HG03064 (cell line): ENCODE results near the gene TAF13.
A peak's percentile ranks its signal among the peaks of the same experiment; 100 is the strongest.
"Not testable (repeated sequence)": the region's sequence is repeated elsewhere in the genome, so short reads cannot be mapped to it uniquely, and the experiment has no call there.

Source experiments
- ATAC-seq: cut with Tn5 transposase; IDR thresholded peaks from one replicate; pipeline ENCODE4 v1.9.1; 2021; ENCODE audit warnings: low read depth; ENCODE audit not compliant: unreplicated experiment

The TAF13 gene

GRCh38 chr1:109094377-109094803 is 18.6 kb upstream of the TAF13 start:
- no peak for ATAC-seq

- ATAC-seq, result no peak
These were observed 16.0 kb upstream of the TAF13 start for GRCh38 chr1:109091839-109092193.

DNA sequence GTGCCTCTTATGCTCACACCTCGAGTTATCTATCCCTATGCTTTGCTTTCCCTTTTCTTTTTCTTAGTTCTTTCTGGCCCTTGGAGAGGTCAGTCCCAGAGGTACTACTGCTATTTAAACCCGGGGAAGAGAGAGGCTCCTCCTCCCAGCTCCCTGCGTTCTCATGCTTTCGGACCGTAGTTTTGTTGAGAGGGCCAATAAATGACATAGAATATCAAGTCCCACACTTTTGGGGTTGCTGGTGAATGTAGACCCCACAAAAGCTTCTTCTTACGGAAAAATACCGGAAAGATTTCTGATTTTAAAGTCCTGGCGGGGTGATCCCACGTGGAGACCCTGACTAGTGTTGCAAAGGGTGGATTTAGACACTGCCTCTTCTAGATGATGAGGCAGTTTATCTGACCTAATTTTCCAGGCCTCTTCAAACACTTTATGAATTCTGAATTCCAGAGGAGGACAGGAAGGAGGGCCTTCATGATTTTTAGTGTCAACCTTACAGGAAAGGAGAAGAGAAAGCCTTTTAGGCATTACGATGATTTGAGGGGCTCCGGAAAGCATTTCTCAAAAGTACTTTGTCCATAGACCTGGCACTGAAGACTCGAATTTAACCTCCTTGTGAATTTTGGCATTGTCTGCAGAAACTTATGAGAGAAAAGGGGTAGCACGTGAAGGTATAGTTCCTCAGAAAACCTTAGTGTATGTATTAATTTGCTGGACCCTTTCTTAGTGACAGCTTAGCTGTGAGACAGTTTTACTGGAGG is 15.5 kb upstream of the TAF13 start:
- ATAC-seq, result peak; percentile 41

GRCh38 chr1:109090196-109091077 is 14.6 kb upstream of the TAF13 start, which contains the start of gene TMEM167B:
TSS of gene TMEM167B (plus strand) at chr1:109090764. CDS start at chr1:109090873, 109 bp downstream.
- peak; percentile 83 for ATAC-seq

DNA sequence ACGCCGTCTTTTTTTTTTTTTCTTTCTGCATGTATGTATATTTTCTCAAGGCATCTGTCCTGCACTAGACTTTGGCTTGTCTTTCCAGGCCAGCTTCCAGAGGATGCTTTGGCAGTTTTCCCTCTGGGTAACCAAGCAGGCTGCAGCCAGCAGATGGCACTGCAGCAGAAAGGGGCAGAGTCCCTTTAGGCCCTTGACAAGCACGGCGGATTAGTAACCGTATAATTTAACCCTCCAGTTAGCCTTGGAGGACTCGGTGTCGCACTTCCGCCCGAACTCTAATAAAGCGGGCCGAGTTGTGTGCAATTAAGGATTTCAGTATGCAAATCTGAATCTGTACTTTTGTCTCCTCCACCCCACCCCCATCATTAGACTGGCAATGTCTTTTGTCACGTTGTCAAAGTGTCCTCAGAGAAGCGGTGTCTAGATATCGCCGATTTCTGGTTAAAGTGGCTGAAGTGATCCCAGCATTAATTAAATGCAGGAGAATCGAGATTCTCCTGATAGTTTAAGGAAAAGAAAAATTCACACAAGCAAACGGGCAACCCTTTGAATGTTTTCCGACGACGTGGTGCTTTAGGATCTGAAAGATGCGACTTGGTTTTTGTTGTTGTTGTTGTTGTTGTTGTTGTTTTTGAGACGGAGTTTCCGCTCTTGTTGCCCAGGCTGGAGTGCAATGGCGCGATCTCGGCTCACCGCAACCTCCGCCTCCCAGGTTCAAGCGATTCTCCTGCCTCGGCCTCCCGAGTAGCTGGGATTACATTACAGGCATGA is 13.6 kb upstream of the TAF13 start:
- ATAC-seq, result no peak

DNA sequence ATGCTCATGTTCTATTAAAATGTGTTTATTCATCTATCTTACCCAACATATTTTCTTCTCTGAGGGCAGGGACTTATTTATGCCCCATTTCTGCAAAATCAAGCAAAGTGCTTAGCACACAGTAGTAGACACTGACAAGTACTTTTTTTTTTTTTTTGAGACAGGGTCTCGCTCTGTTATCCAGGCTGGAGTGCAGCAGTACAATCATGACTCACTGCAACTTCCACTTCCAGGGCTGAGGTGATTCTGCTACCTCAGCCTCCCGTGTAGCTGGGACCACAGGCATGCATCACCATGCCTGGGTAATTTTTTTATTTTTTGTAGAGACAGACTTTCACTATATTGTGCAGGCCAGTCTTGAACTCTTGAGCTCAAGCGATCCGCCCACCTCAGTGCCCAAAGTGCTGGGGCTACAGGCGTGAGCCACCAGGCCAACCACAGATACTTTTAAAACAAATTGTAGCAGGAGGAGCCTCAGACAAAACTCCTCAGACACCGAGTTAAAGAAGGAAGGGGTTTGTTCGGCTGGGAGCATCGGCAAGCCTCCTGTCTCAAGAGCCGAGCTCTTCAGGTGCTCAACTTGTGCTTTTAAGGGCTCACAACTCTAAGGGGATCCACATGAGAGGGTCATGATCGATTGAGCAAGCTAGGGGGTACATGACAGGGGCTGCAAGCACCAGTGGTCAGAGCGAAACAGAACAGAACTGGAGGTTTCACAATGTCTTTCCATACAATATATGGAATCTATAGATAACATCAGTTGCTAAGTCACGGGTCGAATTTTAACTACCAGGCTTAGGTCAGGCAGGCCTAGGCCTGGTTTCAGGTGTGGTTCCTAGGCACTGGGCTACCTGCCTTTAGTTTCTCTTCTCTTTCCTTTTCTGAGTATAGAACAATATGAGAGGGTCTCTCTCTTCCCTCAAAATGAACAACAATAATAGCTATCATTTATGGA is 9.0 kb upstream of the TAF13 start:
- no peak for ATAC-seq

DNA sequence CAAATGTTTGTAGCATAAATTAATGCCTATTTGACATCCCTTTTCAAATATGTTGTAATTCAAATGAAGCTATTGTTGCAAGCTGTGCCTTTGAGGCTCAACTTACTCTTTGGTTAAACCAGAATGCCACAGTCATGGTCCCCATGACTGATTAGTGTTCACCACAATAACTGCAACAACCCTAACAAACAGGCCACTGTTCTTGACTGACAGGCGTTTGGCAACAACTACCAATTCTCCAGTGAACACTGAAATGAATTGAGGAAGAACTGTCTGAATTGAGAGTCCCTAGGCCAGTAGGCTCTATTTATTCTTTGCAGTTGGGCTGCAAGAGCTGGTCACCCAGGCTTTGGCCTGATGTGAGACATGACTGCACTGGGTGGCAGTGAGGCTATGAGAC is 8.1 kb upstream of the TAF13 start:
- ATAC-seq, result no peak

GRCh38 chr1:109083501-109083900 is 7.7 kb upstream of the TAF13 start:
- no peak for ATAC-seq

GRCh38 chr1:109080441-109081082 is 4.8 kb upstream of the TAF13 start:
- ATAC-seq, result no peak

DNA sequence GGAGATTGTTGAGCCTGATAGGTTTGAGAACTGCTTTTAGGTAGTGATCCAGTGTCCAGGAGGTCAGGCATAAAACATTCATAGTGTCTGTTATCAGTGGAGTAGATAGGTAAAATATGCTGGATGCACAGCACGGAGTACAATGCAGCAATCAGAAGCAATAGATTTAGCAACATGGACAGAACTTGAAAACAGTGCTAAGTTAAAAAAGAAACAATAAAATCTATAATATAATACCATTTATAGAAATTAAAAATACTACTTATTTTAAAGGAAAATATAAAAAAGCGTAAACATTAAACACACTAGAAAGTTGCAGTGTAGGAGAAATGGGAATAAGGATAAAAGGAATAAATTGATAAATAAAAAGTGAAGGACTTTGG is 3.4 kb upstream of the TAF13 start:
- no peak for ATAC-seq

DNA sequence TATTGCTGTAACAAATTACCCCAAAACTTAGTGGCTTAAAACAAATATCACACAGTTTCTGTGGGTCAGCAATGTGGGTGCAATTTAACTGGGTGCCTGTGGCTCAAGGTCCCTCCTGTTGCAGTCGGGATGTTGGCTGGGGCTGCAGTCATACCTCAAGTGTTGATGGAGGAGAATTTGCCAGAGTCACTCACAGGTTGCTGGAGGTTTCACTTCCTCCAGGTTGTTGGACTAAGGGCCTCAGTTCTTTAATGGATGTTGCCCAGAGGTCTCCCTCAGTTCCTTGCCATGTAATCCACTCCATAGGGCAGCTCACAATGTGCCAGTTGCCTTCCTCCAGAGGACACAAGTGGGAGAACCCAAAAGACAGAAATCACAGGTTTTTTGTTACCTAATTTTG is 2.5 kb upstream of the TAF13 start:
- ATAC-seq, result no peak

- ATAC-seq, result no peak
These were observed 6.5 kb downstream of the TAF13 start for GRCh38 chr1:109069294-109069693.

DNA sequence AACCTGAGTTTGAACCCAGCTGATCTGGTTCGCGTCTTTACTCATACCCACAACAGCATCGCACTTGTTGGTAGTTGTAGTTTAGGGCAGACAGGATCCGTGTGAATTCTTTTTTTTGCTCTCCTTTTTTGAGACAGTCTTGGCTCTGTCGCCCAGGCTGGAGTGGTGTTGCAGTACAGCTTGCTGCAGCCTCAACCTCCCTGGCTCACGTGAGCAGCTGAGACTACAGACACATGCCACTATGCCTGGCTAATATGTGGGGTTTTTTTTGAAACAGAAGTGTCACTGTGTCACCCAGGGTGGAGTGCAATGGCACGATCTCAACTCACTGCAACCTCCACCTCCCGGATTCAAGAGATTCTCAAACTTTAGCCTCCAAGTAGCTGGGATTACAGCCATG is 7.9 kb downstream of the TAF13 start:
- ATAC-seq, result no peak

DNA sequence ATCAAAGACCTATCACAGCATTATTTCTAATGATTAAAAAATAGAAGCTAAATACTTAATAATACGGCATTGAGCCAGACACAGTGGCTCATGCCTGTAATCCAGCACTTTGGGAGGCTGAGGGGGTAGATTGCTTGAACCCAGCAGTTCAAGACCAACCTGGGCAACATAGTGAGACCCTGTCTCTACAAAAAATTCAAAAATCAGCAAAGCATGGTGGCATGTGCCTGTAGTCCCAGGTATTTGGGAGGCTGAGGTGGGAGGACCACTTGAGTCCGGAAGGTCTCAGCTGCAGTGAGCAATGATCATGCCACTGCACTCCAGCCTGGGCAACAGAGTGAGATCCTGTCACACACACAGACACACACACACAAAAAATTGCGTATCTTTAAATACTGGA is 10.7 kb downstream of the TAF13 start:
- no peak for ATAC-seq

GRCh38 chr1:109061183-109061582 is 14.6 kb downstream of the TAF13 start:
- no peak for ATAC-seq

GRCh38 chr1:109060707-109061106 is 15.1 kb downstream of the TAF13 start:
- ATAC-seq, result no peak

- no peak for ATAC-seq
These were observed 16.8 kb downstream of the TAF13 start for GRCh38 chr1:109059026-109059425.

DNA sequence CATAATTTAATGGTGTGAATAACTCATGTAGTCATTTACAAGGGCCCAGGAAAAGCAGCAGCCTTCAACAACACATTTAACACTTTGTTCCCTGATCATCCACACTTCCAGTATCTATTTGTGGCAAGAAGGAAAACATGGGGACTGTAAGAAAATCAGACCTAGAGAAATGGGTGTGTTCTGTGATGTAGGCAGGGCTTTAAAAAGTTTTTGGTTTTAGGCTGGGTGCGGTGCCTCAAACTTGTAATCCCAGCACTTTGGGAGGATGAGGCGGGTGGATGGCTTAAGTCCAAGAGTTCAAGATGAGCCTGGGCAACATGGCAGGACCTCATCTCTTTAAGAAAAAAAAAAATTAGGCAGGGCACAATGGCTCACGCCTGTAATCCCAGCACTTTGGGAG is 19.7 kb downstream of the TAF13 start:
- no peak for ATAC-seq

GRCh38 chr1:109052145-109052544 is 23.7 kb downstream of the TAF13 start:
- not testable (repeated sequence) for ATAC-seq
